SK-N-SH treated with all-trans-retinoic acid at 6 μM for 48 hours (cell line): ENCODE results near the gene SNX8.

Experiments used
- ATAC-seq: fragments of 200-7000 bp; cut with Tn5 transposase; 3 replicates; pipeline ENCODE4 v1.9.1; 2020; ENCODE audit warnings: mild to moderate bottlenecking, moderate library complexity
- ARNTL ChIP-seq: fragments of 450-650 bp; formaldehyde crosslinking; IDR thresholded peaks from 2 replicates; pipeline ENCODE4 v1.5.0; 2020; ENCODE audit warnings: low read depth, mild to moderate bottlenecking, moderate library complexity, borderline replicate concordance
- BACH2 ChIP-seq: fragments of 250-450 bp; sonication (Bioruptor Pico); IDR thresholded peaks from 2 replicates; pipeline ENCODE4 v1.9.0; 2021; ENCODE audit warnings: mild to moderate bottlenecking, borderline replicate concordance
- CREB5 ChIP-seq: fragments of 250-450 bp; sonication (Bioruptor Pico); IDR thresholded peaks from 2 replicates; pipeline ENCODE4 v1.5.1; 2020; ENCODE audit warnings: low read depth, mild to moderate bottlenecking, moderate library complexity
- CSDC2 ChIP-seq: fragments of 250-450 bp; sonication (Bioruptor Pico); IDR thresholded peaks from 2 replicates; pipeline ENCODE4 v1.5.0; 2020; ENCODE audit warnings: mild to moderate bottlenecking, moderate library complexity
- ESRRG ChIP-seq: fragments of 250-450 bp; sonication (Bioruptor Pico); IDR thresholded peaks from 2 replicates; pipeline ENCODE4 v1.6.1; 2021; ENCODE audit warnings: mild to moderate bottlenecking
- GLIS3 ChIP-seq: fragments of 250-450 bp; sonication (Bioruptor Pico); IDR thresholded peaks from 2 replicates; pipeline ENCODE4 v1.5.0; 2020; ENCODE audit warnings: mild to moderate bottlenecking, moderate library complexity
- ISL1 ChIP-seq: fragments of 250-450 bp; sonication (Bioruptor Pico); IDR thresholded peaks from 2 replicates; pipeline ENCODE4 v2.1.2; 2022; ENCODE audit warnings: mild to moderate bottlenecking, moderate library complexity
- OSR1 ChIP-seq: fragments of 250-450 bp; sonication (Bioruptor Pico); IDR thresholded peaks from 2 replicates; pipeline ENCODE4 v1.8.0; 2022; ENCODE audit warnings: moderate library complexity, mild to moderate bottlenecking, inconsistent platforms
- PATZ1 ChIP-seq: fragments of 250-450 bp; sonication (Bioruptor Pico); IDR thresholded peaks from 2 replicates; pipeline ENCODE4 v1.8.0; 2020; ENCODE audit warnings: mild to moderate bottlenecking, moderate library complexity, borderline replicate concordance
- PPARA ChIP-seq: fragments of 250-450 bp; sonication (Bioruptor Pico); IDR thresholded peaks from 2 replicates; pipeline ENCODE4 v1.5.0; 2020; ENCODE audit warnings: mild to moderate bottlenecking, borderline replicate concordance
- RARB ChIP-seq: fragments of 250-450 bp; sonication (Bioruptor Pico); IDR thresholded peaks from 2 replicates; pipeline ENCODE4 v1.8.0; 2021; ENCODE audit warnings: mild to moderate bottlenecking, moderate library complexity
- SNAI2 ChIP-seq: fragments of 250-450 bp; sonication (Bioruptor Pico); IDR thresholded peaks from 2 replicates; pipeline ENCODE4 v1.5.0; 2020; ENCODE audit warnings: mild to moderate bottlenecking, moderate library complexity
- TCF4 ChIP-seq: fragments of 250-450 bp; sonication (Bioruptor Pico); IDR thresholded peaks from 2 replicates; pipeline ENCODE4 v1.8.0; 2021; ENCODE audit warnings: mild to moderate bottlenecking, moderate library complexity, borderline replicate concordance
- TOX ChIP-seq: fragments of 250-450 bp; sonication (Bioruptor Pico); IDR thresholded peaks from 2 replicates; pipeline ENCODE4 v1.8.0; 2021; ENCODE audit warnings: mild to moderate bottlenecking, moderate library complexity, borderline replicate concordance
- TSHZ2 ChIP-seq: fragments of 250-450 bp; sonication (Bioruptor Pico); IDR thresholded peaks from 2 replicates; pipeline ENCODE4 v1.5.0; 2020; ENCODE audit warnings: mild to moderate bottlenecking, moderate library complexity
- ZC3H10 ChIP-seq: fragments of 250-450 bp; sonication (Bioruptor Pico); IDR thresholded peaks from 2 replicates; pipeline ENCODE4 v1.5.1; 2021; ENCODE audit warnings: mild to moderate bottlenecking, moderate library complexity
- ZFP3 ChIP-seq: fragments of 250-450 bp; sonication (Bioruptor Pico); IDR thresholded peaks from 2 replicates; pipeline ENCODE4 v1.5.0; 2020; ENCODE audit warnings: mild to moderate bottlenecking, moderate library complexity
- ZFP30 ChIP-seq: fragments of 450-650 bp; formaldehyde crosslinking; IDR thresholded peaks from 2 replicates; pipeline ENCODE4 v1.5.0; 2022; ENCODE audit warnings: mild to moderate bottlenecking, moderate library complexity
- ZNF565 ChIP-seq: fragments of 450-650 bp; formaldehyde crosslinking; conservative IDR thresholded peaks from 2 replicates; pipeline ENCODE4 v1.5.0; 2020; ENCODE audit warnings: low read depth, mild to moderate bottlenecking, moderate library complexity
- ZNF70 ChIP-seq: fragments of 450-650 bp; formaldehyde crosslinking; IDR thresholded peaks from 2 replicates; pipeline ENCODE4 v1.5.0; 2020; ENCODE audit warnings: mild to moderate bottlenecking, moderate library complexity
- ZNF8 ChIP-seq: fragments of 450-650 bp; formaldehyde crosslinking; IDR thresholded peaks from 2 replicates; pipeline ENCODE4 v1.5.0; 2020; ENCODE audit warnings: mild to moderate bottlenecking, moderate library complexity
- TF ChIP-seq, protein P1 (sequence below): fragments of 250-450 bp; sonication (Bioruptor Pico); IDR thresholded peaks from 2 replicates; pipeline ENCODE4 v1.5.1; 2021; ENCODE audit warnings: mild to moderate bottlenecking, moderate library complexity
- TF ChIP-seq, protein P2 (sequence below): fragments of 250-450 bp; sonication (Bioruptor Pico); IDR thresholded peaks from 2 replicates; pipeline ENCODE4 v1.8.0; 2021; ENCODE audit warnings: low read depth, mild to moderate bottlenecking, moderate library complexity, borderline replicate concordance

SNX8 gene

GRCh38 chr7:2251841-2252771 is 62.1 kb downstream of the SNX8 start:
- TF ChIP-seq SNAI2 (CRISPR knock-in tag) (no peak), ZFP3 (no peak), RARB (CRISPR knock-in tag) (no peak), GLIS3 (CRISPR knock-in tag) (no peak), ZC3H10 (CRISPR knock-in tag) (no peak), ISL1 (CRISPR knock-in tag) (no peak), OSR1 (CRISPR knock-in tag) (no peak), ZNF565 (no peak), PPARA (no peak), ZNF8 (CRISPR knock-in tag) (no peak), BACH2 (CRISPR knock-in tag) (no peak), ESRRG (CRISPR knock-in tag) (no peak)
- TF ChIP-seq, protein P1, sequence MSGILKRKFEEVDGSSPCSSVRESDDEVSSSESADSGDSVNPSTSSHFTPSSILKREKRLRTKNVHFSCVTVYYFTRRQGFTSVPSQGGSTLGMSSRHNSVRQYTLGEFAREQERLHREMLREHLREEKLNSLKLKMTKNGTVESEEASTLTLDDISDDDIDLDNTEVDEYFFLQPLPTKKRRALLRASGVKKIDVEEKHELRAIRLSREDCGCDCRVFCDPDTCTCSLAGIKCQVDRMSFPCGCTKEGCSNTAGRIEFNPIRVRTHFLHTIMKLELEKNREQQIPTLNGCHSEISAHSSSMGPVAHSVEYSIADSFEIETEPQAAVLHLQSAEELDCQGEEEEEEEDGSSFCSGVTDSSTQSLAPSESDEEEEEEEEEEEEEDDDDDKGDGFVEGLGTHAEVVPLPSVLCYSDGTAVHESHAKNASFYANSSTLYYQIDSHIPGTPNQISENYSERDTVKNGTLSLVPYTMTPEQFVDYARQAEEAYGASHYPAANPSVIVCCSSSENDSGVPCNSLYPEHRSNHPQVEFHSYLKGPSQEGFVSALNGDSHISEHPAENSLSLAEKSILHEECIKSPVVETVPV: no peak
- TF ChIP-seq, protein P2, sequence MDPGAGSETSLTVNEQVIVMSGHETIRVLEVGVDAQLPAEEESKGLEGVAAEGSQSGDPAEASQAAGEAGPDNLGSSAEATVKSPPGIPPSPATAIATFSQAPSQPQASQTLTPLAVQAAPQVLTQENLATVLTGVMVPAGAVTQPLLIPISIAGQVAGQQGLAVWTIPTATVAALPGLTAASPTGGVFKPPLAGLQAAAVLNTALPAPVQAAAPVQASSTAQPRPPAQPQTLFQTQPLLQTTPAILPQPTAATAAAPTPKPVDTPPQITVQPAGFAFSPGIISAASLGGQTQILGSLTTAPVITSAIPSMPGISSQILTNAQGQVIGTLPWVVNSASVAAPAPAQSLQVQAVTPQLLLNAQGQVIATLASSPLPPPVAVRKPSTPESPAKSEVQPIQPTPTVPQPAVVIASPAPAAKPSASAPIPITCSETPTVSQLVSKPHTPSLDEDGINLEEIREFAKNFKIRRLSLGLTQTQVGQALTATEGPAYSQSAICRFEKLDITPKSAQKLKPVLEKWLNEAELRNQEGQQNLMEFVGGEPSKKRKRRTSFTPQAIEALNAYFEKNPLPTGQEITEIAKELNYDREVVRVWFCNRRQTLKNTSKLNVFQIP (CRISPR knock-in tag): no peak
- no peak for ATAC-seq

DNA sequence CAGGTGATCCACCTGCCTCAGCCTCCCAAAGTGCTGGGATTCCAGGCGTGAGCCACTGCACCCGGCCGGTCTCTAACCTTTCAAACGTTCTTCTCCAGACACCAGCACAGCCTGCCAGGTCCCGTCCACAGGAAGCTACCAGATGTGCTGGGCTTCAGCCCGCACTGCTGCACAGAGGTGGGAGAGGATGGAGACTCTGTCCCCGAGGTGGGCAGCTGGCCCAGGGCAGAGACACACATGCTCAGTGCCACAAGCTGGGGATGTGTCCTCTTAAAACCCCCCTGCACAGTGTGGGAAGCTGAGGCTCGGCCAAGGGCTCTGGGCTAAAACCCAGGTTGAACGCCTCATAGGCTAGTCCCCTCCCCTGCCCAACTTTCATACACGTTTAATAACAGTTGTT is 62.9 kb downstream of the SNX8 start:
- no peak for ATAC-seq
- TF ChIP-seq PPARA (no peak), RARB (CRISPR knock-in tag) (no peak), CREB5 (CRISPR knock-in tag) (no peak), ZFP30 (CRISPR knock-in tag) (no peak), OSR1 (CRISPR knock-in tag) (no peak), ESRRG (CRISPR knock-in tag) (no peak), ZNF8 (CRISPR knock-in tag) (no peak)
- TF ChIP-seq, all 23 proteins: peak for 0

GRCh38 chr7:2249744-2250323 is 64.4 kb downstream of the SNX8 start:
- no peak for TF ChIP-seq ZNF70 (CRISPR knock-in tag)
- TF ChIP-seq TOX (CRISPR knock-in tag): no peak
- no peak for TF ChIP-seq TSHZ2 (CRISPR knock-in tag)
- TF ChIP-seq ZFP3: no peak
- TF ChIP-seq PPARA: no peak
- no peak for TF ChIP-seq CREB5 (CRISPR knock-in tag)
- no peak for TF ChIP-seq PATZ1 (CRISPR knock-in tag)
- no peak for TF ChIP-seq RARB (CRISPR knock-in tag)
- no peak for TF ChIP-seq CSDC2 (CRISPR knock-in tag)
- TF ChIP-seq ZFP30 (CRISPR knock-in tag): no peak
- TF ChIP-seq, protein P1: no peak
- no peak for TF ChIP-seq ISL1 (CRISPR knock-in tag)
- TF ChIP-seq TCF4 (CRISPR knock-in tag): no peak
- no peak for TF ChIP-seq ARNTL (CRISPR knock-in tag)
- no peak for TF ChIP-seq ZC3H10 (CRISPR knock-in tag)
- TF ChIP-seq OSR1 (CRISPR knock-in tag): no peak
- TF ChIP-seq SNAI2 (CRISPR knock-in tag): no peak
- TF ChIP-seq ZNF8 (CRISPR knock-in tag): no peak
- no peak for TF ChIP-seq GLIS3 (CRISPR knock-in tag)
- TF ChIP-seq BACH2 (CRISPR knock-in tag): no peak
- no peak for ATAC-seq
